Suppressor macrophage treated with lipopolysaccharide for 1 hour (primary cell): Measurements from ENCODE around the gene PRTG.
"Not testable (repeated sequence)": the region's sequence is repeated elsewhere in the genome, so short reads cannot be mapped to it uniquely, and the experiment has no call there.

Source experiments
- DNase-seq, 3 donors: peaks; one replicate each; pipeline ENCODE4 v3.0.0-alpha.2; 2020 to 2022

Gene PRTG

GRCh38 chr15:55742927-55743728 lies at the start of gene PRTG:
Gene PRTG, minus strand, starts transcription at chr15:55743152. Its CDS starts 221 bp downstream, at chr15:55742931.
- peak; percentile 28 to 59 (median 32) for DNase-seq

GRCh38 chr15:55791551-55792400 lies 48.8 kb upstream of the PRTG start:
- DNase-seq, result no peak

- DNase-seq, result peak in 2 of 3 donors; percentile 11 to 23
Measured at GRCh38 chr15:55789066-55789660, 46.2 kb upstream of the PRTG start.

- no peak for DNase-seq
Measured at GRCh38 chr15:55786341-55786740, 43.4 kb upstream of the PRTG start.

GRCh38 chr15:55785593-55785992 lies 42.6 kb upstream of the PRTG start:
- not testable (repeated sequence) for DNase-seq

GRCh38 chr15:55784286-55784685 lies 41.3 kb upstream of the PRTG start:
- DNase-seq, result no peak

- DNase-seq, result no peak
Measured at GRCh38 chr15:55782901-55783300, 39.9 kb upstream of the PRTG start.

GRCh38 chr15:55780292-55780691 lies 37.3 kb upstream of the PRTG start:
- no peak for DNase-seq

- no peak for DNase-seq
Measured at GRCh38 chr15:55778932-55779331, 36.0 kb upstream of the PRTG start.

GRCh38 chr15:55775316-55775715 lies 32.4 kb upstream of the PRTG start:
- DNase-seq, result no peak

GRCh38 chr15:55774113-55774970 lies 31.4 kb upstream of the PRTG start:
- peak; percentile 45 to 69 (median 56) for DNase-seq

GRCh38 chr15:55770806-55771205 lies 27.9 kb upstream of the PRTG start:
- DNase-seq, result no peak

- DNase-seq, result no peak
Measured at GRCh38 chr15:55770261-55770660, 27.3 kb upstream of the PRTG start.

- no peak for DNase-seq
Measured at GRCh38 chr15:55768670-55769185, 25.8 kb upstream of the PRTG start.

GRCh38 chr15:55766676-55767075 lies 23.7 kb upstream of the PRTG start:
- DNase-seq, result no peak

GRCh38 chr15:55764398-55764797 lies 21.4 kb upstream of the PRTG start:
- DNase-seq, result no peak

- no peak for DNase-seq
Measured at GRCh38 chr15:55758580-55758986, 15.6 kb upstream of the PRTG start.

GRCh38 chr15:55753433-55753832 lies 10.5 kb upstream of the PRTG start:
- DNase-seq, result not testable (repeated sequence)

GRCh38 chr15:55750706-55751105 lies 7.8 kb upstream of the PRTG start:
- no peak for DNase-seq

- no peak for DNase-seq
Measured at GRCh38 chr15:55743729-55744655, 1.0 kb upstream of the PRTG start.

- peak in 2 of 3 donors; percentile 30 to 43 for DNase-seq
Measured at GRCh38 chr15:55742498-55742926, 440 bp downstream of the PRTG start.
